Spinal cord (tissue), 10 donors: ENCODE data around the gene TRNAU1AP. TPM values are rescaled to one million over a fixed set of nuclear protein-coding genes. Genes with fewer than 3 reads are reported as not detected.
"Not testable (repeated sequence)": the region's sequence is repeated elsewhere in the genome, so short reads cannot be mapped to it uniquely, and the experiment has no call there.

Experiments used
- DNase-seq, 6 donors: peaks; one replicate each; pipeline versions ENCODE4 v3.0.0 to v3.0.0-alpha.2; 2013 to 2015; ENCODE audit warnings: low spot score in 6 of 6, low read depth in 4 of 6
- H3K27ac ChIP-seq: one replicate; pipeline ENCODE4 v1.5.1; 2013; ENCODE audit warnings: low read depth, low read length, control low read depth
- H3K27me3 ChIP-seq: one replicate; pipeline ENCODE4 v1.6.1; 2013; ENCODE audit warnings: low read length; ENCODE audit not compliant: control insufficient read depth, insufficient read depth
- H3K36me3 ChIP-seq: one replicate; pipeline ENCODE4 v1.6.1; 2013; ENCODE audit warnings: low read length; ENCODE audit not compliant: control insufficient read depth, insufficient read depth
- H3K4me1 ChIP-seq: one replicate; pipeline ENCODE4 v1.6.1; 2013; ENCODE audit warnings: low read length; ENCODE audit not compliant: control insufficient read depth, insufficient read depth
- H3K4me3 ChIP-seq: one replicate; pipeline ENCODE4 v1.5.1; 2013; ENCODE audit warnings: low read depth, low read length, control low read depth
- H3K9me3 ChIP-seq: one replicate; pipeline ENCODE4 v1.6.1; 2013; ENCODE audit warnings: low read length; ENCODE audit not compliant: control insufficient read depth, insufficient read depth
- WGBS: methylation state at CpG from one replicate; pipeline ENCODE4 v1.1.5; 2013; ENCODE audit warnings: missing lambda C conversion rate; ENCODE audit not compliant: insufficient coverage; 5-methylcytosine and 5-hydroxymethylcytosine counted together
- polyA plus RNA-seq, 2 donors: library from polyadenylated mRNA; unstranded; fragments of 120-200 nt; gene quantifications; one replicate each; pipeline ENCODE4 v1.2.1, GENCODE V29; 2013; ENCODE audit not compliant: insufficient read length in 2 of 2
- total RNA-seq, 2 donors: library from RNA; depleted of rRNA in 1 of 2; stranded (reverse); fragments of 120-200 nt in 1 of 2; fragments of >200 nt in 1 of 2; gene quantifications; one replicate each; pipeline versions ENCODE4 v1.2.3 to v1.2.4, GENCODE V29; 2013 to 2014
- donor health status: healthy.

Gene TRNAU1AP
- total and polyA plus RNA-seq, 4 donors, result 20.9 to 36.9 (median 28.1) TPM

DNA sequence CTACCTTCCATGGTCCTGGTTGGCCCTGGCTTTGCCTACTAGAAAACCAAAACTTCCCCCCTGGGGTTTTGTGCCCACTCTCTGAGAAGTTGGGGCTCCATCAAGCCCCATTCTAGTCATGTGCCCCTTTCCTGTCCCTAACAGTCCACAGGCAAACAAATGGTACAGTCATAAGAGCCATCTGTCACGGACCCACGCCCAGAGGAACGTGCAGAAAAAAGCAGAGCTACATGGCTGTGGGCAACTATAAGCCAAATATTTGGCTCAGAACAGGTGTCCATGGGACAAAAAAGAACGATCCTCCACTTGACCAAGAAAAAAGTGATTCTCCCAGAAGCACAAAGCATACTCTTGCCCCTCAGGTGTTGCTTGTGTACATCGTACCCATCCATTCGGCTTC, 14.6 kb upstream of the TRNAU1AP start:
- Histone ChIP-seq H3K27ac (no peak overlapping the region), H3K4me3 (no peak overlapping the region), H3K4me1 (no peaks in the 10 kb centered on the region), H3K27me3 (no peaks in the 10 kb centered on the region), H3K36me3 (peaks cover 40% of the 10 kb centered on the region), H3K9me3 (no peaks in the 10 kb centered on the region)
- WGBS, result 90% methylated on average over 6 of the region's 6 CpGs
- no peak for DNase-seq

GRCh38 chr1:28540651-28541050, 12.2 kb upstream of the TRNAU1AP start:
- no peaks in the 10 kb centered on the region for H3K4me1 ChIP-seq
- no peak overlapping the region for H3K4me3 ChIP-seq
- H3K36me3 ChIP-seq, result peaks cover 26% of the 10 kb centered on the region
- DNase-seq, result no peak
- H3K27ac ChIP-seq, result no peak overlapping the region
- WGBS, result 100% methylated on average over 1 of the region's 7 CpGs
- H3K9me3 ChIP-seq, result no peaks in the 10 kb centered on the region
- H3K27me3 ChIP-seq, result no peaks in the 10 kb centered on the region

DNA sequence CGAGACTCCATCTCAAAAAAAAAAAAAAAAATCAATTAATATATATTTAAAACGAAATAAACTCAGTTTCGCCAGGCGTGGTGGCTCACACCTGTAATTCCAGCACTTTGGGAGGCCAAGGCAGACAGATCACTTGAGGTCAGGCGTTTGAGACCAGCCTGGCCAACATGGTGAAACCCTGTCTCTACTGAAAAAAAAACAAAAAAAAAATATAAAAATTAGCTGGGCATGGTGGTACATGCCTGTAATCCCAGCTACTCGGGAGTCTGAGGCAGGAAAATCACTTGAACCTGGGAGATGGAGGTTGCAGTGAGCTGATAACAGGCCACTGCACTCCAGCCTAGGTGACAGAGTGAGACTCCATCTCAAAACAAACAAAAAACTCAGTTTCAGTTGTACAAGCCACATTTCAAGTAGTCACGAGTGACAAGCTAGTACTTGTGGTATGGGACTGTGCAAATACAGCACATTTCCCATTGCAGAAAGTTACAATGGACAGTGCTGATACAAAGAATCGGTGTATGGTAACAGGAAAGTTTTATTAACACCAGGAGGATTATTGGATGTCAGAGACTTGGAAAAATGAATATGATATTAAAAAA, 11.4 kb upstream of the TRNAU1AP start:
- not testable (repeated sequence) for DNase-seq, H3K27ac ChIP-seq, H3K4me3 ChIP-seq, H3K27me3 ChIP-seq, H3K9me3 ChIP-seq, H3K4me1 ChIP-seq
- H3K36me3 ChIP-seq, result peaks cover 18% of the 10 kb centered on the region
- WGBS, result 100% methylated on average over 1 of the region's 8 CpGs

DNA sequence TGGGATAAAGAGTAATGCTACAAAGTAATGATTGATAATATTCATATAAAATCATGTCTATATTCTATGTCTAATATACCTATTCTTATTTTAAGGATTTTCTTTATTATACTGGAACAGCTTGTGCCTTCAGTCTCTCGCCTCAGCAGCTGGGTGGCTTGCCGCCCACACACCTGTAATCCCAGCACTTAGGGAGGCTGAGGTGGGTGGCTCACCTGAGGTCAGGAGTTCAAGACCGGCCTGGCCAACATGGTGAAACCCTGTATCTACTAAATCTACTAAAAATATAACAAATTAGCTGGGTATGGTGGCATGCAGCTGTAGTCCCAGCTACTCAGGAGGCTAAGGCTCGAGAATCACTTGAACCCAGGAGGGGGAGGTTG, 7.6 kb upstream of the TRNAU1AP start:
- no peak for DNase-seq
- H3K4me1 ChIP-seq, result no peaks in the 10 kb centered on the region
- no CpG with 5 or more reads among the region's 4 CpGs for WGBS
- no peak overlapping the region for H3K4me3 ChIP-seq
- H3K9me3 ChIP-seq, result no peaks in the 10 kb centered on the region
- no peaks in the 10 kb centered on the region for H3K27me3 ChIP-seq
- no peaks in the 10 kb centered on the region for H3K36me3 ChIP-seq
- no peak overlapping the region for H3K27ac ChIP-seq

- Histone ChIP-seq H3K27ac (no peak overlapping the region), H3K9me3 (no peaks in the 10 kb centered on the region), H3K27me3 (no peaks in the 10 kb centered on the region), H3K36me3 (no peaks in the 10 kb centered on the region), H3K4me1 (peaks cover 8% of the 10 kb centered on the region), H3K4me3 (no peak overlapping the region)
- 100% methylated on average over 1 of the region's 3 CpGs for WGBS
- DNase-seq, result no peak
Observed at GRCh38 chr1:28548318-28548717, 4.6 kb upstream of the TRNAU1AP start.

DNA sequence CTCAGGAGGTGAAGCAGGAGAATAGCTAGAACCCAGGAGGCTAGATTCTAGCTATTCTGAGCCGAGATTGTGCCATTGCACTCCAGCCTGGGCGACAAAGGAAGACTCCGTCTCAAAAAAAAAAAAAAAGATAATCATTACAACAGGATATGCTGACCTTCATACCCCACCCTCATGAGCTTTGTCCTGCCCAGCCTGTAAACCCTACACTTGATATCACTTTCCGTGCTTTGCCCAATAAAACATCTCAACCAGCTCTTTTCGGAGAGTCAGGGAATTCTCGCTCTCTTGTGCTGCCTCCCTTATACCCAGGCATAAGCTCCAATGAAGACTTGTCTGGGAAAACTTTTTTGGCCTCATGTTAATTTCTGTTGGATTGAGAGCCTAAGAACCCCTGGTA, 1.5 kb upstream of the TRNAU1AP start:
- WGBS, result 74% methylated on average over 3 of the region's 6 CpGs
- Histone ChIP-seq H3K27me3 (no peaks in the 10 kb centered on the region), H3K4me3 (no peak overlapping the region), H3K4me1 (peaks cover 15% of the 10 kb centered on the region), H3K9me3 (no peaks in the 10 kb centered on the region), H3K27ac (no peak overlapping the region), H3K36me3 (peaks cover 16% of the 10 kb centered on the region)
- DNase-seq, result no peak

- Histone ChIP-seq H3K4me3 (no peak overlapping the region), H3K27me3 (no peaks in the 10 kb centered on the region), H3K27ac (no peak overlapping the region), H3K4me1 (no peaks in the 10 kb centered on the region), H3K9me3 (no peaks in the 10 kb centered on the region), H3K36me3 (peaks cover 84% of the 10 kb centered on the region)
- WGBS, result 88% methylated on average over 1 of the region's 3 CpGs
- DNase-seq, result no peak
Observed at GRCh38 chr1:28560886-28561285, 8.0 kb downstream of the TRNAU1AP start.

DNA sequence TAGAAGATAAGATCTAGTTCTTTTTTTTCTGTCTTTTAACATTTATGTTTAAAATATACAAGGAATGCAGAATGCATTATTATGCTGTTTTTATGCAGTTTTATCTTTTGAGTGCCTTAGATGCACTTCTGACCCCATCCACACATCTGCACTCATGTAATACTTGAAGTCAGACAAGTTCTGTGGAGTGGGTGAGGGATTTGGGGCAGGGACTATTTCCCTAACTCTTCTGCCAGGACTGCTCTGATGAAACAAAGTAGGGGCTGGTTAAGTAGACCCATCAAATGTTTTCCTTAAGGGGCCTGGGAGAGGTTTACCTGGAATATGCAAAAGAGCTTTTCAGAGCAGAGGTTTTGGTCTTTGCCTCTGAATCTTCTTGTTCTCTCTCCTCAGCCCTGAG, 11.4 kb downstream of the TRNAU1AP start:
- H3K27me3 ChIP-seq, result no peaks in the 10 kb centered on the region
- no peak overlapping the region for H3K27ac ChIP-seq
- no peaks in the 10 kb centered on the region for H3K9me3 ChIP-seq
- no peaks in the 10 kb centered on the region for H3K4me1 ChIP-seq
- H3K4me3 ChIP-seq, result no peak overlapping the region
- peaks cover 85% of the 10 kb centered on the region for H3K36me3 ChIP-seq
- no peak for DNase-seq

- H3K27ac ChIP-seq, result no peak overlapping the region
- H3K9me3 ChIP-seq, result no peaks in the 10 kb centered on the region
- peaks cover 83% of the 10 kb centered on the region for H3K36me3 ChIP-seq
- H3K27me3 ChIP-seq, result no peaks in the 10 kb centered on the region
- no peak for DNase-seq
- H3K4me1 ChIP-seq, result no peaks in the 10 kb centered on the region
- H3K4me3 ChIP-seq, result no peak overlapping the region
- 98% methylated on average over 6 of the region's 7 CpGs for WGBS
Observed at GRCh38 chr1:28565040-28565439, 12.2 kb downstream of the TRNAU1AP start.

GRCh38 chr1:28565726-28566125, 12.8 kb downstream of the TRNAU1AP start:
- no peak for DNase-seq
- Histone ChIP-seq H3K36me3 (peaks cover 85% of the 10 kb centered on the region), H3K9me3 (no peaks in the 10 kb centered on the region), H3K4me3 (no peak overlapping the region), H3K27ac (no peak overlapping the region), H3K27me3 (no peaks in the 10 kb centered on the region), H3K4me1 (no peaks in the 10 kb centered on the region)
- 97% methylated on average over 6 of the region's 6 CpGs for WGBS
